Panc1 (cell line): ENCODE measurements around the gene C2CD3. TPM values are rescaled to one million over a fixed set of nuclear protein-coding genes. Genes with fewer than 3 reads are reported as not detected.

Experiments used
- ATAC-seq: fragments of 200-7000 bp; cut with Tn5 transposase; 2 replicates; pipeline ENCODE4 v1.9.1; 2020; ENCODE audit warnings: mild to moderate bottlenecking, moderate library complexity
- BruUV-seq: library from RNA; stranded (reverse); fragments of 400-500 nt; replicated peaks from 2 replicates; lab custom pipeline; 2021; lab: Mats Ljungman, UMichigan
- CTCF ChIA-PET: fragments of 300-600 bp; sonication (Branson Sonifier 250); formaldehyde crosslinking; loops from one replicate; lab custom pipeline; 2022; ENCODE audit warnings: antibody characterized with exemption; lab: Charles Lee
- POLR2A ChIA-PET: fragments of 300-600 bp; sonication (Branson Sonifier 250); formaldehyde crosslinking; loops from one replicate; lab custom pipeline; 2022; ENCODE audit warnings: antibody characterized with exemption; lab: Charles Lee
- DNase-seq: peaks from one replicate; pipeline ENCODE4 v3.0.0-alpha.2; 2010; ENCODE audit warnings: low read depth, low spot score
- H3K27ac ChIP-seq: 2 replicates; pipeline ENCODE4 v1.5.1; 2011; ENCODE audit warnings: mild to moderate bottlenecking, low read length, inconsistent platforms
- H3K27me3 ChIP-seq: fragments of 200-500 bp; sonication (Bioruptor generic); 2 replicates; pipeline ENCODE4 v1.6.0; 2014; ENCODE audit warnings: low read length, inconsistent platforms; ENCODE audit not compliant: control insufficient read depth, insufficient read depth
- H3K36me3 ChIP-seq: fragments of 200-500 bp; sonication (Bioruptor generic); 2 replicates; pipeline ENCODE4 v1.5.1; 2014; ENCODE audit warnings: inconsistent platforms, mild to moderate bottlenecking, low read length, moderate library complexity; ENCODE audit not compliant: control insufficient read depth, insufficient read depth
- H3K4me1 ChIP-seq: 2 replicates; pipeline ENCODE4 v1.5.1; 2011; ENCODE audit warnings: inconsistent platforms, mild to moderate bottlenecking, low read length, moderate library complexity; ENCODE audit not compliant: control insufficient read depth, insufficient read depth
- H3K4me3 ChIP-seq, 2 experiments: 2 replicates each; pipeline ENCODE4 v1.5.1; 2011 to 2012; ENCODE audit warnings: low read depth in 2 of 2, low read length in 2 of 2, mild to moderate bottlenecking in 2 of 2, inconsistent platforms in 1 of 2, moderate library complexity in 1 of 2
- H3K9me3 ChIP-seq: fragments of 200-500 bp; sonication (Bioruptor generic); 2 replicates; pipeline ENCODE4 v1.5.1; 2014; ENCODE audit warnings: low read depth, mild to moderate bottlenecking, inconsistent platforms, low read length, moderate library complexity; ENCODE audit not compliant: control insufficient read depth, insufficient read depth
- POLR2AphosphoS5 ChIP-seq: IDR thresholded peaks from 2 replicates; pipeline ENCODE4 v1.6.1; 2012; ENCODE audit warnings: mild to moderate bottlenecking, low read depth, low read length, moderate library complexity
- REST ChIP-seq, 2 experiments: IDR thresholded peaks; 2 replicates each; pipeline ENCODE4 v1.6.1; 2011 to 2012; ENCODE audit warnings: low read depth in 2 of 2, control low read depth in 1 of 2, low read length in 1 of 2, mild to moderate bottlenecking in 1 of 2, moderate library complexity in 1 of 2; ENCODE audit not compliant: insufficient read depth in 1 of 2
- SIN3A ChIP-seq: IDR thresholded peaks from 2 replicates; pipeline ENCODE4 v1.6.1; 2012; ENCODE audit warnings: low read depth, mild to moderate bottlenecking, low read length, moderate library complexity, borderline replicate concordance; ENCODE audit not compliant: insufficient read depth
- TCF7L2 ChIP-seq: IDR thresholded peaks from 2 replicates; pipeline ENCODE4 v1.6.1; 2011; ENCODE audit warnings: mild to moderate bottlenecking, low read depth, low read length, inconsistent platforms
- in situ Hi-C: cut with HindIII; loops from 2 replicates; pipeline ENCODE4 v1.10.0; 2016; ENCODE audit warnings: low sequenced_read_pairs, low pct_unique_long_range_greater_than_20kb
- intact Hi-C: fragments of 100-400 bp; cut with micrococcal nuclease; formaldehyde crosslinking; loops from one replicate; pipeline ENCODE4 v1.10.0; 2022; ENCODE audit not compliant: unreplicated experiment
- total RNA-seq: library from RNA; stranded (reverse); gene quantifications from one replicate; pipeline ENCODE4 v1.2.1, GENCODE V29; 2021; ENCODE audit not compliant: unreplicated experiment
- TF ChIP-seq, protein P1 (sequence below): fragments of 450-650 bp; IDR thresholded peaks from 2 replicates; pipeline ENCODE4 v1.5.1; 2017; ENCODE audit warnings: mild to moderate bottlenecking

The C2CD3 gene
- total RNA-seq, 1 experiment from 2014 or later, result 51.8 TPM

GRCh38 chr11:74139151-74139918 is 31.5 kb downstream of the C2CD3 start:
- ChIA-PET POLR2A (no interaction called here), CTCF (interaction anchor here (1.4 kb wide), 1 partner anchor 32 kb away, joined by 4 read pairs; the partner anchor contains the start of genes C2CD3 and PPME1)
- TSS peak; percentile 94 for BruUV-seq
- Histone ChIP-seq H3K36me3 (no peaks in the 10 kb centered on the region; the same call in 1 of the 2 replicates), H3K4me1 (peaks cover 76% of the 10 kb centered on the region), H3K27ac (peak overlapping the region; percentile 98), H3K4me3 (no peak overlapping the region), H3K27me3 (no peaks in the 10 kb centered on the region), H3K9me3 (no peaks in the 10 kb centered on the region)
- no peak for TF ChIP-seq REST (IDR thresholded peaks at IDR 0.05; ENCODE audit: insufficient read depth in 1 of 2, low read depth in 2 of 2, low read length in 1 of 2)
- TF ChIP-seq, protein P1, sequence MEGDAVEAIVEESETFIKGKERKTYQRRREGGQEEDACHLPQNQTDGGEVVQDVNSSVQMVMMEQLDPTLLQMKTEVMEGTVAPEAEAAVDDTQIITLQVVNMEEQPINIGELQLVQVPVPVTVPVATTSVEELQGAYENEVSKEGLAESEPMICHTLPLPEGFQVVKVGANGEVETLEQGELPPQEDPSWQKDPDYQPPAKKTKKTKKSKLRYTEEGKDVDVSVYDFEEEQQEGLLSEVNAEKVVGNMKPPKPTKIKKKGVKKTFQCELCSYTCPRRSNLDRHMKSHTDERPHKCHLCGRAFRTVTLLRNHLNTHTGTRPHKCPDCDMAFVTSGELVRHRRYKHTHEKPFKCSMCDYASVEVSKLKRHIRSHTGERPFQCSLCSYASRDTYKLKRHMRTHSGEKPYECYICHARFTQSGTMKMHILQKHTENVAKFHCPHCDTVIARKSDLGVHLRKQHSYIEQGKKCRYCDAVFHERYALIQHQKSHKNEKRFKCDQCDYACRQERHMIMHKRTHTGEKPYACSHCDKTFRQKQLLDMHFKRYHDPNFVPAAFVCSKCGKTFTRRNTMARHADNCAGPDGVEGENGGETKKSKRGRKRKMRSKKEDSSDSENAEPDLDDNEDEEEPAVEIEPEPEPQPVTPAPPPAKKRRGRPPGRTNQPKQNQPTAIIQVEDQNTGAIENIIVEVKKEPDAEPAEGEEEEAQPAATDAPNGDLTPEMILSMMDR, result no peak
- no peak for TF ChIP-seq TCF7L2
- TF ChIP-seq SIN3A, result no peak
- no peak for TF ChIP-seq POLR2AphosphoS5
- in situ Hi-C loops, result no loop called here
- ATAC-seq (0 out of 2 replicates have a peak, but pooled peaks have one; percentile 2), DNase-seq (no peak)
- intact Hi-C loops, result no loop called here

- peak; percentile 97 for TF ChIP-seq TCF7L2
- peak in 1 of 2 experiments; percentile 23; a peak in 2 of 4 replicates for TF ChIP-seq REST (IDR thresholded peaks at IDR 0.05; ENCODE audit: insufficient read depth in 1 of 2, low read depth in 2 of 2, low read length in 1 of 2)
- TF ChIP-seq SIN3A, result 0 out of 2 replicates have a peak, but pooled peaks have one; percentile 52
- TF ChIP-seq, protein P1, result no peak
- TF ChIP-seq POLR2AphosphoS5, result peak; percentile 97
- ATAC-seq (peak; percentile 98), DNase-seq (peak; percentile 96)
- Histone ChIP-seq H3K4me1 (peaks cover 81% of the 10 kb centered on the region), H3K9me3 (no peaks in the 10 kb centered on the region), H3K36me3 (no peaks in the 10 kb centered on the region; the same call in 1 of the 2 replicates), H3K4me3 (peak overlapping the region in 1 of 2 experiments; percentile 10; a peak in 1 of 4 replicates), H3K27ac (peak overlapping the region; percentile 98), H3K27me3 (no peaks in the 10 kb centered on the region)
- intact Hi-C loops, result no loop called here
- POLR2A ChIA-PET, result no interaction called here
- BruUV-seq, result no TSS peak
- in situ Hi-C loops, result no loop called here
- CTCF ChIA-PET, result interaction anchor here (1.4 kb wide), 1 partner anchor 32 kb away, joined by 4 read pairs; the partner anchor contains the start of genes C2CD3 and PPME1
Measured at GRCh38 chr11:74138572-74138971, 32.2 kb downstream of the C2CD3 start.
